HG03175 (cell line): ENCODE results near the gene NUBPL.
"Not testable (repeated sequence)": the region's sequence is repeated elsewhere in the genome, so short reads cannot be mapped to it uniquely, and the experiment has no call there.

Source experiments
- ATAC-seq: cut with Tn5 transposase; IDR thresholded peaks from one replicate; pipeline ENCODE4 v1.9.1; 2021; ENCODE audit warnings: mild to moderate bottlenecking, moderate library complexity; ENCODE audit not compliant: unreplicated experiment

NUBPL gene

GRCh38 chr14:31802838-31803237 is 241.6 kb downstream of the NUBPL start:
- ATAC-seq: no peak

GRCh38 chr14:31806249-31806648 is 245.0 kb downstream of the NUBPL start:
- ATAC-seq: no peak

- ATAC-seq: not testable (repeated sequence)
Observed at GRCh38 chr14:31811693-31812628, 250.8 kb downstream of the NUBPL start.

GRCh38 chr14:31813724-31814490 is 252.7 kb downstream of the NUBPL start:
- ATAC-seq: not testable (repeated sequence)

GRCh38 chr14:31819281-31819680 is 258.1 kb downstream of the NUBPL start:
- no peak for ATAC-seq

GRCh38 chr14:31825459-31825858 is 264.3 kb downstream of the NUBPL start:
- ATAC-seq: no peak

- ATAC-seq: no peak
Observed at GRCh38 chr14:31827325-31827724, 266.1 kb downstream of the NUBPL start.

- no peak for ATAC-seq
Observed at GRCh38 chr14:31828946-31829868, 268.0 kb downstream of the NUBPL start.

- no peak for ATAC-seq
Observed at GRCh38 chr14:31834616-31835015, 273.4 kb downstream of the NUBPL start.

- ATAC-seq: no peak
Observed at GRCh38 chr14:31835049-31835448, 273.8 kb downstream of the NUBPL start.

GRCh38 chr14:31837031-31837430 is 275.8 kb downstream of the NUBPL start:
- ATAC-seq: no peak

- no peak for ATAC-seq
Observed at GRCh38 chr14:31842899-31843298, 281.7 kb downstream of the NUBPL start.

GRCh38 chr14:31843361-31844091 is 282.3 kb downstream of the NUBPL start:
- ATAC-seq: no peak

GRCh38 chr14:31854508-31855075 is 293.4 kb downstream of the NUBPL start:
- no peak for ATAC-seq

- ATAC-seq: no peak
Observed at GRCh38 chr14:31855262-31855661, 294.1 kb downstream of the NUBPL start.

GRCh38 chr14:31856003-31856402 is 294.8 kb downstream of the NUBPL start:
- not testable (repeated sequence) for ATAC-seq

- no peak for ATAC-seq
Observed at GRCh38 chr14:31858868-31859267, 297.7 kb downstream of the NUBPL start.

GRCh38 chr14:31864937-31865855 is 304.0 kb downstream of the NUBPL start:
- no peak for ATAC-seq

- no peak for ATAC-seq
Observed at GRCh38 chr14:31867570-31867969, 306.4 kb downstream of the NUBPL start.
